Hypothalamus (tissue), 51 donors: Measurements from ENCODE around the gene FHIT.
A peak's percentile ranks its signal among the peaks of the same experiment; 100 is the strongest.

Source experiments
- DNase-seq, 51 donors: peaks; one replicate each; lab custom pipeline; 2025; lab: John Stamatoyannopoulos, UW

The FHIT gene

DNA sequence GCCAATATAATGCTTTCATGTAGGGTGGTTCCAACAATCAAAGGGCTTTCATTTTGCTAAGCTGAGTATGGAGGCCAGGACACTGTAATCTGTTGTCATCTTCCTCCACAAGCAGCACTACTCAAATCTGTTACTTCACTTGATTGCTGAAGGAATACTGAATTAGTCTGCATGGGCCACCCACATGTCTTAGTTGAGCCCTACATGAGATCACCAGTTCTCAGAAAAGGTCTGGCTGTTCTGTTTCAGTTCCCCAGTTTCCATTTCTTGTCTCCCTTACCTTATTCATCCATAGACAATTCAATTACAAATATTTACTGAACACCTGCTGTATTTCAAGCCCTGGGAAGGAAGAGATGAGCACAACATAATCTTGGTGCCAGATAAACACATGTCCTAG, 119.2 kb downstream of the FHIT start:
- no peak for DNase-seq

DNA sequence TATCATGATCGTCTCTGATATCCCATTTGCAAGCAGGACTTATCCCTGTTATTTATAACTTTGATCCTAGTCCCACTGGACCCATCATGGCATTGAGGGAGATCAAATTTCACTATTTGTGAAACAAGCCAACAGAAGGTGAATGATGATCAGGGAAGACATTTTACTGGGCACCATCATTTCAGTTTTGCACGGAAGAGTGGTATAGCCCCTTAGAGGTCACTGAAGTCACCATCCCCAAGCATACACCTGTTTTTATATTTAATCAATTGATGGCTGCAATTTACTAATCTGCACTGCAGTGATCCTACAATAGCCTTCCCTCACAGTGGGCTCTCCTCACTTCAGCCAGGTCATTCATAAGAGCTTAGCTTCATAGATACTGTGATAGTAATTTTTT, 132.4 kb downstream of the FHIT start:
- no peak for DNase-seq

GRCh38 chr3:61117045-61117898, 134.0 kb downstream of the FHIT start:
- no peak for DNase-seq

DNA sequence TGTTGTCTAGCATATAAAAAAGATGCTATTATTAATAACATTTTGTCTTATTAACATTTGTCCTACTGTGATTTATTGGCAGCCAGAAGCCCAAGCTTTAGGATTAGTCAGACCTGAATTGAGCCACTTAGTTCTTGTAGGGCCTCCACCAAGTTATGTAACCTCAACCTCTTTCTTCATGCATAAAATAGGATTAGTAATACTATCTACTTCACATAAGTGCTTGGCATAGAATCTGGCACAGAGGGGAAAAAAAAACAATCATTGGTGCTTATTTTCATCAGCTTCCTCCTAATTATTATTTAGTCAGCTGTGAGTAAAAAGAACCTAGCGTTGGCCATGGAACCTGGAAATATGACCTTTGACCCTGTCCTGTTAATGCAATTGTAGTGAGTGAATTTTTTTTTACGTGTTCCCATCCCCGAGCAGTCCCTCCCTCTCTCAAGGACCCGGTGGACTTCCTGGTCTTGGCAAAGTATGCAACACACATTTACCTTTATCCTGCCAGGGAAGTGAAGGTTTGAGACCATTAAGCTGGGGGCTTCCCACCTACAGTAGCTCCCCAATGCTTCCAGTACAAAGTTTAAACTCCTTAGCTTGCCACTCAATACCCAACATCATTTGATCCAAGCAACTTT, 136.8 kb downstream of the FHIT start:
- DNase-seq = no peak

GRCh38 chr3:61111825-61112224, 139.4 kb downstream of the FHIT start:
- no peak for DNase-seq

GRCh38 chr3:61110576-61110975, 140.7 kb downstream of the FHIT start:
- no peak for DNase-seq

- DNase-seq = no peak
Observed at GRCh38 chr3:61108247-61109019, 142.8 kb downstream of the FHIT start.

- DNase-seq = no peak
Observed at GRCh38 chr3:61094608-61095007, 156.6 kb downstream of the FHIT start.

GRCh38 chr3:61093364-61093763, 157.9 kb downstream of the FHIT start:
- no peak for DNase-seq

GRCh38 chr3:61092870-61093269, 158.4 kb downstream of the FHIT start:
- DNase-seq = no peak

DNA sequence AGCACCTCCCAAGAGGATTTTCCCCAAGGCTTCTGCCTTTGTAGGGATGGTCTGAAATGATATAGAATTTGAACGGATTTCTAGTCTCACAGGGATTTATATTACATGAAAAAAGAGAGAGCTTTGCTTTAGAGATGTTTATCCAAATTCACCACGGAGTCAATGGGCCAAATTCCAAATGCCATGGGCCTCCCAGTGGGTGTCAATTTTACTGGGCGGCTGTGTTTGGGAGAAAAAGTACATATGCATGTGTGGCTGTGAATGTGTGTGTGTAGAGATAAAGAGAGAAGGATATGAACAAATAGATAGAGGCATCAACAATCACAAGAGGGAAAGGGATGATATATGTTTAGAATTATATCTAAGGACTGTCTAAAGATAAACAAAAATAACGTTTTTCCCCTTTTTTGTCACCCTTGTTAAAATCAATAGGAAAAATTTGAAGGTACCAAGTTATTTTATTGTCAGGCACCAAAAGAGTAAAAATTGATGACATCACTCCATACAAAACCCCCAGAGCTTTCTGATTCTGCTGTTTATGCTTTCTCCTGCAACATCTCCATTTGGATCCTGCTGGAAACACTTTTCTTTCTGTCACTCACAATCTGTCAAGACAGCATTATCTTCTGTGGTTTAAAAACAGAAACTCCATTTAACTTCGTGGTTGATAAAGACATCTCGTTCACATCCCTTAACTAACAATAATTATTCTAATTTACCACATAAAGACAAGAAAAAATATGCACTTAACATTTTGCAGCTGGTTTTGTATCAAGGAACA, 160.7 kb downstream of the FHIT start:
- DNase-seq = no peak

GRCh38 chr3:61087465-61087864, 163.8 kb downstream of the FHIT start:
- DNase-seq = no peak

- no peak for DNase-seq
Observed at GRCh38 chr3:61081554-61081953, 169.7 kb downstream of the FHIT start.

GRCh38 chr3:61080737-61081445, 170.4 kb downstream of the FHIT start:
- peak in 2 of 51 donors; percentile 3 to 11 for DNase-seq

DNA sequence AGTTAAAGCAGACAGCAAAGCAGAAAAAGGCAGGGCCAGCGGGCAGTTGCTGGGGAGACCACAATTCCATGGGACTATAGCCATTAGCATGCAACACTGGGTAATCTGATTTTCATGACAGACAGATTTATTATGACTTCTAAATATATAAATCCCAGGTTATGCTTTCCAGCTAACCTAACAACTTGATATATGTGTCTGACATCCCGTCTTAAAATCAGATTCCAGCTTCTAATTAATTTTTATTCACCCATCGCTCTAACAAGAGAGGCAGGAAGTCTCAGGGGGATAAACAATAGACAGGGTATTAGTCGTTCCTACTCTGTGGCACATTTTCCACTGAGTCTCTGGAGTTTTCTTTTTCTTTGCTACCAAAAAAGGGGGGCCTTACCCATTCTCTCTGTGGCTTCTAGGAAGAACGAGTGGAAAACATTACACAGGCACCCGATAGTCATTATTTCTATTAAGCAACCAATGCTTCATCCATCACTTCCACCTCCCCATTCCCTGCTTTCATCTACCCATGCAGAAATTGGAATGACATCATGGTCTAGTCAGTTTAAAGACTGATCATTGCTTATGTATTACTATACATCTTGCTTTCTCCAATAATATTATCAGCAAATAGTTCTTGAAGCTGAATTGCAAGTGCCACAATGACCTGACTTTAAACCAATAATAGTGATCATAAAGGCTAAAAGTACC, 173.1 kb downstream of the FHIT start:
- DNase-seq = no peak

DNA sequence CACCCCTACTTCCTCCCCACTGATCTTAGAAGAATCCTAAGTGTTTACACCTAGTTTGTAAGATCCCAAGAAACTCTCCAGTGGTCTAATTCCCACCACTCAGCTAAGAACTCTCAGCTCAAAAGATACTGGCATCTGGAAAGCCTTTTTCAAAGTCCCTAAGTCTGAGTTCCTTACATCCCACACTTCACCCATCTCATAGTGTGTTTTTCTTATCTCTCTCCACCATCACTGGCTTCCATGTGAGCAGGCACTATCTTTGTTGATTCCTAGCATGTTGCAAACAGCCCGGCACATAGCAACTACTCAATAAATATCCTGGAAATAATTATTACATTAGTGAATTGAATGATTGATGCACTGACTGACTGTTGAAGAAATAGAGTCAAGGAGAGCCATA, 173.7 kb downstream of the FHIT start:
- DNase-seq = no peak

GRCh38 chr3:61074783-61075182, 176.5 kb downstream of the FHIT start:
- DNase-seq = no peak

- DNase-seq = no peak
Observed at GRCh38 chr3:61073566-61074165, 177.6 kb downstream of the FHIT start.

- no peak for DNase-seq
Observed at GRCh38 chr3:61068084-61068483, 183.2 kb downstream of the FHIT start.
